ENCODE measurements around the gene IVL.

IVL gene

DNA sequence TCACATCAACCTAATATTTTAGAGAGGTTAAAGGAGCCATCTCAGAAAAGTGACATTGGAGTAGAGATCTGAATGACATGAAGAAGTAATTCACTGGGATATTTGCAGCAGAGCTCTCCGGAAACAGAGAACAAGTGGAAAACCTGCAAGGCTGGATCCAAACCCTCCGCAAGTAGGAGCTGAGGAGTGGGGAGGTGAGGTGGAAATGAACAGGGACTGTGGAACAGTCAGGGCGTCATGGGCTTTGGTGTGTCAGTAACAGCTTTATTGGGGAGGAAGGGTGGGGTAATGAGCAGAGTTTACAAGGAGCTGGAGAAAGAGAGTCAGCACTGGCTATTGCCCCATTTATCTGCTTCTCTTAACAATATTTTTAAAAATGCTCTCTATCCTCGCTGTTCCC is 9.3 kb upstream of the IVL start:
- DNase-seq (ENCODE audit: low read depth): no peak

DNA sequence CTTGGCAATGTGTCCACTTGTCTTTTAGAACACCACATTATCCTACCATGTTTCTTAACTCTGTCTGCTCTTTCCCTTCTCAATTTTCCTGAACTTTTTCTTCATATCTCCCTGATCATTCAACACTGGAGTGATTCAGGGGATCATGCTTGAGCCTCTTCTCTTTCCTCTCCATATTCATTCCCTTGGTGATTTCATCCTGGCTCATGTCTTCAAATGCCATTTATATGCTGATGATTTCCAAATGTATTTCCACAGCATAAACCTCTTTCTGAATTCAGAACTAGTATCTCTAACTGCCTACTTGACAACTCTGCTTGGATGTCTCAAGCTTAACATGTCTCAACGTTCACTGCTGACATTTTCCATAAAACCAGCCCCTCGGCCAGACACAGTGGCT is 8.5 kb upstream of the IVL start:
- DNase-seq (ENCODE audit: low read depth): no peak

DNA sequence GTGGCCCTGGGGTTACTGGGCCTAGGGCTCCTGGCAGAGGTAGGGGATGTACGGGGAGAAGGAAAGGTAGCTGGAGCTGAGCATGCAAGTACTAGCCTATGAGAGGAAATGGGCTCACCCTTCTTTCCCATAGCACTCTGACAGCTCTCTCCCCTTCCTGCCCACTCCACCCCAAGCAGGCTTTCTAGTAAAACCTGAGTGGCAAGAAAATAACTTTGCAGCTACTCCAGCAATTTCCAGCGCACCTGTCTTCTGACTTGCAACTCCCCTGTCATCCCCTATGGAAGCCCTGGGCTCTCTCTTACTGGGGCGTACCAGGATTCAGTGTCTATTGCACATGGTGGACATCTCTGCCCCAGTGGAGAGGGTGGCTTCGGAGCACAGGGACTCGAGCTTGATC is 6.7 kb upstream of the IVL start:
- no peak for DNase-seq (ENCODE audit: low read depth)

DNA sequence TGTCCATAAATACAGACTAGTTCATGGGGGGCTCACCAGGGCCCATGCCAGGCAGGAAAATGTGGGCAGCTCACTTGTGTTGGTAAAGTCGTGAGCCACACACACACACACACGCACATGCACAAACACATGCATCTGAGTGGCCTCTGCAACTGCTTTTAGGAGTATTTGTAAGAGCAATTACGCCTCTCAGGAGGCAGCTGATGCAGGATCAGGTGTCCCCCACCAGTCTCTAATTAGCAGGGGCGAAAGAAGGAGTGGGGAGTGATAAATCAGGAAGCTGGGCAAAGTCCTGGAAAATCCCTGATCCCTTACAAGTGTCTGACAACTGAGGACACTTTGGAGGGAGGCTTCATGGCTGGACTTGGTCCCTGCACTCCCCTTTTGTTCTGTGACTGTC is 5.7 kb upstream of the IVL start:
- DNase-seq (ENCODE audit: low read depth): no peak

DNA sequence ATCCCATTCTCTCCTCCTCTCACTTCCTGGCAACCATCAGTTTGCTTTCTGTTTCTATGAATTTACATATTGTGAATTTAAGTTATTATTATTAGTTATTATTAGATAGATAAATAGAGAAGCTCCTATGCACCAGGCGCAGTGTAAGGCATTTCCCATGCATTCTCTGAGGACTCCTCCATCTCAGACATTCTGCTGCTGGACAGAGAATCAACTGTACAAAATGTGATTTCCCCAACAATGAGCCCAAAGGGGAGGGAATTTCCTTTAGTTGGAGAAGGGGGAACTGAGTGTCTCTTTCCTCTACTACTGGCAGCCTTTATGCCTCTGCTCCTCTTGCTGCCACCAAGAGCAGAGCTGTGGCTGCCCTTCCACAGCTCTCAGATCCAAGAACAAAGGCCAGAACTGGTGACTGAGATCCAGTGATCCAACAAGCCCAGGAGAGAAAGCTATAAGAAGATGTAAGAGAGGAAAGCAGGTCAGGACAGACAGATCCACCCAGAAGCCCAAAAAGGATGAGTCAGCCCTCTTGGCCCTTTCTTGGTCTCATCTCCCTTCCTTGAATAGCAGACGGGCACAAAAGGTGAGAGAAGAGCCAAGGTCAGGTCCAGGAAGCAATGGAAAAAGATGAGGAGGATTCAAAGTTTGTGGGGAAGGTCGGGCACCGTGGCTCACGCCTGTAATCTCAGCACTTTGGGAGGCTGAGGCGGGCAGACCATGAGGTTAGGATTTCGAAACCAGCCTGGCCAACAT is 3.5 kb upstream of the IVL start:
- DNase-seq (ENCODE audit: low read depth): no peak

DNA sequence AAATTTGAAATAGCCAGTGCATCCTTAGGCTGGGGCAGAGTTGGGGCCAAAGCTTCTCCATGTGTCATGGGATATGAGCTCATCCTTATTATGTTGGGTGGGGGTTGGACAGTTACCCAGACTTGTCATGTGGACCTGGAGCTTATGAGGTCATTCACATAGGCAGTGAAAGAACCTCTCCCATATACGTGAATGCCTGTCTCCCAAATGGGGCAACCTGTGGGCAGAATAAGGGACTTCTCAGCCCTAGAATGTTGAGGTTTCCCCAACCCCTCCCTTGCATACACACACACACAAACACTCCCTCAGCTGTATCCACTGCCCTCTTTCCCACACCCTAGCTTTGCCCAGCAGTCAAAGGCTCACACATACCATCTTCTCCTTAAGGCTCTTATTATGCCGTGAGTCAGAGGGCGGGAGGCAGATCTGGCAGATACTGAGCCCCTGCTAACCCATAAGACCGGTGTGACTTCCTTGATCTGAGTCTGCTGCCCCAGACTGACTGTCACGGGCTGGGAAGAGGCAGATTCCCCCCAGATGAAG is 2.3 kb upstream of the IVL start:
- DNase-seq (ENCODE audit: low read depth): no peak

DNA sequence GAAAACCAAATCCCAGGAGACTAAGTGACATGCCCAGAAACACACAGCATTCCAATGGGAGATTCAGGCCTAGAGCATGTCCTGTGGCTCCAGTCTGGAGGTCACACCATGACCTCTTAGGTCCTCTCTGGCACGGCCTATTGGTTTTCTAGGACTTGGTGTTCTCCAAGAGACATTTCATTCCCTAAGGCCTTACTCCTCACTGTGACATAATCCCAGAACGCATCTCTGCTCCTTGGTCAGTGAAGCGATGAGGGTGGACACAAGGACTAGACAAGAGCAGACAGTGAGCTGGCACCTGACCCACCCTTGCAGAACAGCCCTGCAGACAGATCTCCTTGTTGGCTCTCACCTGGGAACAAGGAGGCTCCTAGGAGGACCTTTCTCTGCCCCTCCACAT is 860 bp downstream of the IVL start:
- no peak for DNase-seq (ENCODE audit: low read depth)

DNA sequence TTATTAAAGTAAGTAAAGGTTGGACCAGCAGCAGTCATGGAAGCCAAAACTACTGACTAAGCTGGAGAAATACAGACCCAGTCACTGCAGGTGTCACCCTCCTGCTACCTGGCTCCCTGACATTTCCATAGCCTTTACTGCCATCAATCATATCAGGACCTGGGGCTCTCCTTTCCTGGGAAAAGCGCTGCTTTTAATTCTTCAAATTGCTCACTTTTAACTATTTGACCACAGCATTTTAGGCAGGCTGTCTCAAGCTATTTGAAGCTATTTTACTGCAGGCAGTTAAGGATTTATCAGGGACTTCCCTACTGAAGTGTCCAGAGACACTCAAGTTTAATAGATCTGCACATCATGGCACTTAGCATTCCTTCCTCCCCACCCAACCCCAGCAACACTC is 4.1 kb downstream of the IVL start:
- no peak for DNase-seq (ENCODE audit: low read depth)

DNA sequence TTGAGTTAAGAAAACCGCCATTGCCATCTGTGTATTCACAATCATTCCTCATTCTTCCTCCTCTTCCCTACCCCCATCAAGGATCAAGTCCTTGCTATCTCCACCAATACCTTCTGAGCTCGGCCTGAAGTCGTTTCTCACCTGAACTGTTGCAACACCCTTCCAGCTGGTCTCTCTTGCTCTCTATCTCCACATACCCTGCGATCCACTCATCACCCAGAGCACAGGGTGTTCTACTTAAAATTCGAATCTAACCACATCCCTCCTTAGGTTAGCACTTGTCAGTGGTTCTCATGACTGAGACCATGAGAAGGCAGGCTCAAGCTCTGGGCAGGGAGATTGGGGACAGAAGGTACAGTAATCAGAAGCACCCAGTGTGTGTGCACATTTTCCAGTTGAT is 4.6 kb downstream of the IVL start:
- DNase-seq (ENCODE audit: low read depth): no peak

DNA sequence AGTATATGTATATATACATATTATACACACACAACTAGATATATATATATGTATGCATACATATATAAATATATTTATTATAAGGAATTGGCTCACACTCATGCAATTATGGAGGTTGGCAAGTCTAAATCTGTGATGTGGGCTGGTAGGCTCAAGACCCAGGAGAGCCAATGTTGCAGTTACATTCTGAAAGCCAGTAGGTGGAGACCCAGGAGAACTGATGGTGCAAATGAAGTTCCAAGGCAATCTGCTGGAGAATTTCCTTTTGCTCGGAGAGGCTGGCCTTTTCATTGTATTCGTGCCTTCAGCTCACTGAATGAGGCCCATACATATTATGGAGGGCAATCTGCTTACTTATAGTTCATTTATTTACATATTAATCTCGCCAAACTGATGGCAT is 9.4 kb downstream of the IVL start:
- no peak for DNase-seq (ENCODE audit: low read depth)

DNA sequence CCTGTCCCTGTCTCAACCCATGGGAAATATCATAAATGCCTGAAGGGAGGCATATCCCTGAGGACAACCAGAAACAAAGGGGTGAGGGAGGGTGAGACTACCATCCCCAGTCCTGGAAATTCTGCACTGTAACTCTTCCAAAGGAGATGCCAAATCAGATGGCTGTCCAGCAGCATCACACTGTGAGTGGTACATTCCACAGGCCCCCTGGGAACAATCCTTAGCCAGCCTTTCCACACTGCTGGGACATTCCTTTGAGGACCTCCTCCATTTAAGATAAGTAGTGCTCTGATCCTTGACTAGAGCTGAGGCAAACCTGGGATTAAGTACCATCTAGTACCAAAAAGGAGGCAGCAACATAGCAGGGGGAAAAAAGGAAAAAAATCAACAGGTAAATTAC is 10.7 kb downstream of the IVL start:
- DNase-seq (ENCODE audit: low read depth): no peak

DNA sequence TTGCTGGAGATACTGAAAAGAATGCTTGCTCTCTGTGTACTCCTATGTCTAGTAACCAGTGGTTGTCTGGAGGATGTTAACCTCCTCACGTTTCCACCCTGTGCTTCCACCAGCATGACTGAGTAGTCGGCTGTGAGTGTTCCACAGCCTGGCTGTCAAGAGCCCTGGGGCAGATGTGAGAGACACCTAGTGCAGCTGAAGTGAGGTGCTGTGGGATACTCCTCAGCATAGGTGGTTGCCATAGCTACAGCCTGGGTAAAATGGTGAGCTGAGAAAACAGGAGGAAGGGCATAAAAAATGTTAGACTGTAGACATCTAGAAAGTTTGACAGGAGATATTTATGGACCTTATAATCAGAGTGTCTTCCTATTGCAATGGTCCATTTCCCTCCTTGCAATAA is 15.8 kb downstream of the IVL start:
- DNase-seq (ENCODE audit: low read depth): no peak

DNA sequence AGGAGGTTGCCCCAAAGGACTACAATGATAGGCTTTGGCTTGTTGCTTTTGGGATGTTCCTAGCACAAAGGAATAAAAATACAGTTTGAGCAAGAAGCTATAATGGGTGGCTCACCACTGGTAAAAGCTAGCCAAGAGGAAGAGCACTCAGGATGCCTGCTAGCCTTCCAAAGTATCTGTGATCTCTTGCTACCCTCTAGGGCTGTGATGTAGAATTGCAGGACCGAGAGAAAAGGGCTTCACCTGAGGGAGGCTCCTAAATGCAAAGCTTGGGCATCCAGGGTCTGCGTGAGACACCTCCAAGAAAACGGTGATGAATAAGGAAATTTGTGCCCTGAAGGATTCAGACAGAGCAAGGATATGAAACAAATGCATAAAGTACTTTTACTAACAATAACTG is 17.7 kb downstream of the IVL start:
- DNase-seq (ENCODE audit: low read depth): no peak

DNA sequence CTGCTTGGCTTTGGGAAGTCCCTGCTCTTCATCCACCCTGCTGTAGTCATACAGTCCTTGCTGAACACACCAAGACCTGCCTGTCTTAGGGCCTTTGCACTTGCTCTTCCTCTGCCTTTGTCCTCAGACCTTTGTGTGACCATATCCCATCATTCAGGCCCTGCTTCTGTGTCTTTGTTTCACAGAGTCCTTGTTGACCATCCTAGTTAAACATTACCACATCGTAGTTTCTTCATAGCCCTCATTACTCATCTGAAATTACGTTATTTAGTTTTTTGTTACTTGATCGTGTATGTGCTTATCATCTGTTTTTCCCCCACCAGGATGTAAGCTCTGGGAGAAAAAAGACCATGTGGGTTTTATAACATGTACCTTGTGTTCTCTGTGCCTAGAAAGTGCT is 20.3 kb downstream of the IVL start:
- no peak for DNase-seq (ENCODE audit: low read depth)

DNA sequence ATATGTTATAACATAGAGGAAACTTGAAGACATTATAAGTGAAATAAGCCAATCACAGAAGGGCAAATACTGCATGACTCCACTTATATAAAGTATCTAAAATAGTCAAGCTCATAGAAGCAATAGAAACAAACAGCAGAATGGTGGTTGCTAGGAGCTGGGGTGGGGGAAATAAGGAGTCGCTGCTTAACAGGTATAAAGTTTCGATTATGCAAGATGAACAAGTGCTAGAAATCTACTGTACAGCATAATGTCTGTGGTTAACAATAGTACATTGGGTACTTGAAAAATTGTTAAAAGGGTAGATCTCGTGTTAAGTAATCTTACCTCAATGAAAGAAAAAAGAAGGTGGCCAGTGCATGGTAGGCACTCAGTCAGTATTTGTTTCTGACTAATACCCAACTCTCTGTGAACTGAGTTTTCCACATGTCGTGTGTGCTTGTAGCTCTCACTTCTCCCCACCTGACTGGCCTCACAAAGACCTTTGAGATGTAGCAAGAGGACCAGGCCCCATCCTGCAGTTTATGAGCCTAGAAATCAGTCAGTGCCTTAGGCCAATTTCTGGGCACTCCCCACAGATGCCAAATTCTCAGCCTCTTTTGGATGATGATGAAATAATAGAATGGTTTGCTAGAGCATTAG is 23.9 kb downstream of the IVL start:
- no peak for DNase-seq (ENCODE audit: low read depth)

DNA sequence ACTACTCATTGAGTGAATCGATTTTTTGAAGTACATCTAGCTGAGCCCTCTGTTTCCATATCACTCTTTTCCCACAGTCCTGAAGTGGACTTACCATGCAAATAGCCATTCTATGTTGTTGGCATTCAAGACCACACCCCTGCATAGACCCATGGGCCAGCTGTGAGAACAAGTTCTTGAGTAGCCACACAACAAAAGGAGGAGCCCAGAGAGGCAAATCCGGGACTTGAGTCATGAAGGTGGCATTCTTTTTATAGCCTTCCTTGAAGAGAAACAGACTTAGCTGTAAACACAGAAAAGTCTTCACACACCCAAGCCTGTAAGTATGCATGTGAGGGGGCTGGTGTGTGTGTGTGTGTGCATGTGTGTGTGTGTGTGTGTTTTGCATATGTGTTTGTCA is 24.9 kb downstream of the IVL start:
- DNase-seq (ENCODE audit: low read depth): no peak

DNA sequence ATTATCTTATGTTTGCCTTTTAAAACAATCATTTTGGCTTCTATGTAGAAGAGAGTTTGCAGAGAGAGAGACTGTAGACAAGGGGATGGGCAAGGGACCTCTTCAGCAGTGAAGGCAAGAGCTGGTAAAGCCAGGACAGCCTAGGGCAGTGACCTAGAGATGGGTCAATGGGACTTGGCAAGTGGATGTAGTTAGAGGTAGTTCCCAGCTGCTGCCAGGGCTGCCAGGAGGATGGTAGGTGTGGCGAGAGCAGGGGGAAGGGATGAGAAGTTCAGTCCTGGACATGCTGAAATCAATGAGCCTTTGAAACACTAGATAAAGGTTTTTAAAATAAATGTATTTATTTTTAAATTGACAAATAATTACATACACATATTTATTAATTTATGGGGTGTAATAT is 32.3 kb downstream of the IVL start:
- DNase-seq (ENCODE audit: low read depth): no peak

DNA sequence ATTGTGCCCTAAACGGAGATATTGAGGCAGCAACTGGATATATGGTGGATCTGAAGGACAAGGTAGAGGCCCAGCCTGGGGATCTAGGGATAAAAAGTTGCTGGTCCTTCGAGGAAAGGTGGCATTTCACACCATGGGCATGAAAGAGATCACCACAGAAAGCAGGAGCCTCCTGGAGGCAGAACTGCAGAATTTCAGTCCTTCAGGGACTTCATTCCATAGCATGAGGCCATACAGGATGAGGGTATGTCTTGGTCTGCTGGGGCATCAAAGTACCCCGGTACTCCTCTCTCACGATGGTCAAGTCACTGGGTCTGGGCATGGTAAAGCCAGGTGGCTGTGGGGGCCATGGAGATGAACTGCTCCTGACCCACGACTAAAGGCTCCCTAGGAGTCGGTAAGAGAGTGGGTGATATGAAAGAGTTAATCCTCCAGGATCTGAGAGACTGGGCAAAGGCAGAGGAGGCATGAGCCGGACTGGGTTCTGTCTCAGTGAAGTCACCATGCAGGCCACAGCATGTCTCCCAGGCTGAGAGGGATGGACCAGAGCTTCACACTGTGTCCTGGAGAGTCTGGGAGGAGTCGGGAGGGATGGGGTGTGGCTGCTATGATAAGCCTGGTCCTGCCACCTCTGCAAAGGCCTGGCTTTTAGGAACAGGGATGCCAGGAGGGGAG is 32.8 kb downstream of the IVL start:
- DNase-seq (ENCODE audit: low read depth): no peak

DNA sequence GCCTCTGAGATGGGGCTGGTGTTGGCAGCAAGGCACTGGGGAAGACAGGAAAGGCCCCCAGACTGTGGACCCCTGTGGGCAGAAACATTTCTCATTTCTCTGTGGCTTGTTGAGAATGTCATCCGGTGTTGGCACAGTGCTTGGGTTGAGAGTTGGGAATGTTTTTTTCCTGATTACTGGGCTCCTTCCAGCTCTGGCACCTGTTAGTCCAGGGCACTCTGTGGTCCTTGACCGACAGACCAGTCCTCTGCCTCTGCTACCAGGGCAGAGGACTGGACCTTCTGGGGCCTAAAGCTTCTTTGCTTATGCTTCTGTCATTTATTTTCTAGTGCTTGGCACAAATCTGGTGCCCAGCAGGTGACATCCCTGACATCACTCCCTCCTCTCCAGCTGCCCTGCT is 33.8 kb downstream of the IVL start:
- no peak for DNase-seq (ENCODE audit: low read depth)

DNA sequence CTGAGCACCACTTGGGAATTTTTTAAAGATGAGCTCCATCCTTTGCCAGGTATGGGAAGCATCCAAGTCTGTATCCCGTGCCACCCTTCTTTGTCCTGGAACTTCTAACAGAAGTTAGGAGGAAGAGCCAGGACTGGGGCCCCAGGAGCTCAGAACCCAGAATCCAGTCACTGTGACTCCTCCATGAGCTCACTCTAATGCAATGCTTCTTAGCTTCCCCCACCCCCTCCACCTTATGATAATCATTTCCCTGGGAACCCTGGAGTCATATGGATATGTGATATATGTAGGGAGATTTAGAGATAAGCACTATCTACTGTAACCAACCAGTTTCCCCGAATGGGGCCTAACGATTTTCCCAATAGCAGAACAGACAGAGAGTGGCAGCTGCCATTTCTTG is 37.9 kb downstream of the IVL start:
- no peak for DNase-seq (ENCODE audit: low read depth)

DNA sequence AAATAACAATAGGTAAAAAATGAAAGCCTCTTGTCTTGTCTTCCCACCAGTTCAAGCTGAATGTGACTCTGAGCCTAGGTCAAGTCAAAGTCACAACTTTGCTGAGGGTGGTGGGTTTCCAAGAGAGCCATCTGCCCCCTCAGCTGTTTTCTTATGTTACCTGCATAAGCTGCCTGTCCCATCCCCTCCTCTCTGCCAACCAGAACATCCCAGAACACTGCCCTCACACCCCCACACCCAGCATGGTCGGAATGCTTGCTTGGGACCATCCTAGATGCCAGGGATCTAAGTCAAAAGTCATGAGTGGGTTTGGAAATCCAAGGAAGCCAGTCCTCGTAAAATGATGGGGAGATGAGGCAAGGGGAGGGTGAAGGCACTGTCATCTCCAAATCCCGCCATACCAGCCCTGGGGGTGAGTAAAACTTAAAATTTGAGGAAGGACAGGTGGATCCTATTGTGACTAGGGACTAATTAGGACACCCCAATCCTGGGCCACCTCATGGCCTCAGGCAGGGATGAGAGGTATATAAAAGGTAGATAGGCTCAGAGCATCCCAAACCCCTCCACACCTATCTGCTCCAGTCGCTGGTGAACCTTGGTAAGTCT is 38.4 kb downstream of the IVL start, which contains the start of gene SPRR5:
SPRR5 (plus strand) TSS at position 556 of the 606 bp plus-strand sequence. CDS start 1,349 bp downstream, outside the sequence.
- DNase-seq (ENCODE audit: low read depth): no peak

DNA sequence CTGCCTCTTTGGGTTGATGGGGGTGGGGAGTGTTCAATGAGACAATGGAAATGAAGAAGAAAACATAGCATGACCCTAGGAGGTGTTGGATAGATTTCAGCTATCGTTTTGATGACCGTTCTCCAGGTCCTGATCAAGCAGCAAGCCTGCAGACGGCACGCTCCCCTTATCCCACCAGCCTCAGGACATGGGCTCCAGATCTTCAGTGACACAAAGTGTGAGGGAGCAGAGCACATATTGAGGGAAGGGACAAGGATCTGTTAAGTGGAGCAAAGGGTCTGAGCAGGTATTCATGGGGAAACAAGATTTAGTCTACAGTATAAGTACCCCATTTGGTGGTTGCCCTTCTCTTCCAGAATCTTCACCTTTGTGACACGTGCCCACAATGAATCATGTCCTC is 43.4 kb downstream of the IVL start:
- DNase-seq (ENCODE audit: low read depth): no peak

DNA sequence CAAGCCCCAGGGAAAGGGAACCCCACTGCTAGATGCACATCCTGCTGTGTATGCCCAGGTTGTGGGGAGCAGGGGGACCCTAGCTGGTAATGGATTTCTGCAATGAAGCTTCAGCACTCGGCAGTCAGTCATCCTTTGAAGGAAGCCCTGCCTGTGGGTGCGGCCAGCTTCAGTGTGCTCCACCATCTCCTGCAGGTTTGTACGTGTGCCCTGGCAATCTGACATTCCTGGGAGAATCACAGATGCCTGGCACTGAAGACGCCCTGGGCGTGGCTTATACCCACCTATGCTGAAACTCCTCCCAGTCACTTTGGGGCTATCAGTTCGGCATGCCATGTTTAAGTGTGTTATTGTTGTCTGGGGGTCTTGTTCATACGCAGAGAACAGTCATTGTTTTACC is 45.4 kb downstream of the IVL start:
- DNase-seq (ENCODE audit: low read depth): no peak
